ENCODE measurements around the gene AIPL1. TPM values are rescaled to one million over a fixed set of nuclear protein-coding genes. Genes with fewer than 3 reads are reported as not detected.

Gene AIPL1
- total RNA-seq, 2 donors from 2014 or later: not detected

DNA sequence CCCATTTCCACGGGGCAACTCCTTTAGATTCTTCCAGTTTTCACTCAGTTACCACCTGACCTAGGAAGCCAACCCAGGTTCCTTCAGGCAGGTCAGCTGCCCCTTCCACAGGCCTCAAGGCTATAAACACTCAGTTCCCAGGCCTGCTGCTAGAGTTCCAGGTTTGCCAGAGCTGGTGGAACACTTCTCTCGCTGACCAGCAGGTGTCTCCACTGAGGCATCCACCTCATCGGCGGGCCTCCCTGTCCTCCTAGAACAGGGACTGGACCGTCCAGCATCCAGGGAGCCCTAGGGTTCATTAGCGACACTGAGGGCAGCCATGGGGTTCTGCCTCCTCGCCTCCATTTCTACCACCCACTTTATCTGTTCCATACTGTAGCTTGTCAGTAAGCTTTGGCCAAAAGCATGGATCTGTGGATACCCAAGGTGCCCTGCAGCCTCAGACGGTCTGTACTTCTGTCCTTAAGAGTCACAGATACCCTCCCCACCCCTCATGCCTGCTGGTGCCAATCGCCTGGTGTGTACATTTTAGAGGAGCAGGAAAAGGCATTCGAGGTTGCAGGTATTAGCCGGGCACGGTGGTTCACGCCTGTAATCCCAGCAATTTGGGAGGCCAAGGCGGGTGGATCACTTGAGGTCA, 38.3 kb upstream of the AIPL1 start:
- H3K27ac Mint-ChIP-seq: no peak overlapping the region
- DNase-seq (ENCODE audit: low spot score) (peak; percentile 69), ATAC-seq (peak; percentile 48 to 58)
- no peak overlapping the region for H3K4me3 Mint-ChIP-seq
- H3K27me3 Mint-ChIP-seq: peaks cover 4 to 9% of the 10 kb centered on the region in 2 donors
- H3K4me1 Mint-ChIP-seq (ENCODE audit: low read depth in 2 of 2): peaks cover 0 to 4% of the 10 kb centered on the region in 2 donors
- H3K9me3 Mint-ChIP-seq: no peaks in the 10 kb centered on the region
- no peaks in the 10 kb centered on the region for H3K36me3 Mint-ChIP-seq

DNA sequence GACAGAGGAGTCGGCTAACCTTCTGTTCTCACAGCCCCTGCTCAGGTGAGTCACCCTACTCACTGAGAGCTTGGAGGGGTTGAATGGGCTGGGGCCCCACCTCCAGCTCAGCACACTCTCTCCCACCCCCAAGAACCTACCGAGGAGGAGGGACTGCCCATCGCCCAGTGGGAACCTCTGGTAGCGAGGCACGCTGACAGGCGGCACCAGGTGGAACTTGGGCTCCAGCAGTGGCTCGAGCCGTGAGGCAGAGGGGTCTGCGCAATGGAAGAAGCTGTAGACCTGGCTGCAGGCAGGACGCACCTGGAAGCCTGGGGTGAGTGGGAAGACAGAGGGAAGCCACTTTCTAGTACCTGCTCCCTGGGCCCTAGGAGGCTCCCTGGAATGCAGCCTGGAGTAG, 37.6 kb upstream of the AIPL1 start:
- H3K4me3 Mint-ChIP-seq: no peak overlapping the region
- ATAC-seq (no peak), DNase-seq (ENCODE audit: low spot score) (no peak)
- no peak overlapping the region for H3K27ac Mint-ChIP-seq
- peaks cover 4 to 9% of the 10 kb centered on the region in 2 donors for H3K27me3 Mint-ChIP-seq
- H3K9me3 Mint-ChIP-seq: no peaks in the 10 kb centered on the region
- H3K36me3 Mint-ChIP-seq: no peaks in the 10 kb centered on the region
- H3K4me1 Mint-ChIP-seq (ENCODE audit: low read depth in 2 of 2): peaks cover 0 to 4% of the 10 kb centered on the region in 2 donors

DNA sequence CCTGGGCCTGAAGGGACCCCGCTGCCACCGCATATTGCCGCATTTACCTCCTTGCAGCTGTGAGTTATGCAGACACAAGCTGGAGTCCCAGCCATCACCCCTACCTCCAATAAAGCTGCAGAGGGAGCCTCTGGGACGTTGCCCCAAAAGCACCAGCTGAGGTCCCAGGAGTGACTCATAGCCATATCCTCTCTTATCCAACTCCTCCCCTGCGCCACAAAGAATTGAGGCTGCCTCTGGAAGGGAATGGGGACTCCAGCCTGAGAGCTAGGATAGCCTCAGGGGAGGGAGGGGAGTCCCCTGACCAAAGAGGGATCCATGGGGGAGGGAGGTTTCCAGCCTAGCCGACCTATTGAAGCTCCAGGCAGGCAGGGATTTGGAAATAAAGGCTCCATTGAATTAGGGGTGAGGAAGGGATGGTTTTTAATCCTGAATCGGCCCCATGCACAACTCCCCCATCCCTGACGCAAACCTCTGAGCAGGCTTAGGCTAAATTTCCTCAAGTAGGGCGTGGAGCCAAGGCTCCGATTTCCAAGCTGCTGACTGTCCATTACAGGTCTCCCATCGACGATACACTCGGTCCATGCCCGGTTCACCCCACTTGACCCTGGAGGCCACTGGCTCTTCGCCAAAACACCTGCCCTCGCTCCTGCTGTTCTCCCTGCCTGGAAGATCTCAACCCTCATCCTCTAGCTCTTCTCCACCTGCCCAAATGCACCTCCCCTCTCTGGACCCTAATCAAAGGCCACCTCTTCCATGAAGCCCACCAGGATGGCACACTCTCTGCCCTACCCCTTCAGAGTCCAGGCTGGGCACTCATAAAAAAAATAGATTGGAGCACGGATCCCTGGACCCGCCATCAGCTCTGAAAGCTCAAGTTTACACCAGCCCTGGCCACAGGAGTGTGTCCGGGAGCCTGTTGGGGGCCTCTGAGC, 36.9 kb upstream of the AIPL1 start:
- Mint-ChIP-seq H3K36me3 (no peaks in the 10 kb centered on the region), H3K27ac (no peak overlapping the region), H3K27me3 (peaks cover 4 to 9% of the 10 kb centered on the region in 2 donors), H3K4me3 (no peak overlapping the region), H3K4me1 (ENCODE audit: low read depth in 2 of 2) (peaks cover 0 to 4% of the 10 kb centered on the region in 2 donors), H3K9me3 (no peaks in the 10 kb centered on the region)
- DNase-seq (ENCODE audit: low spot score): no peak
- no peak for ATAC-seq

DNA sequence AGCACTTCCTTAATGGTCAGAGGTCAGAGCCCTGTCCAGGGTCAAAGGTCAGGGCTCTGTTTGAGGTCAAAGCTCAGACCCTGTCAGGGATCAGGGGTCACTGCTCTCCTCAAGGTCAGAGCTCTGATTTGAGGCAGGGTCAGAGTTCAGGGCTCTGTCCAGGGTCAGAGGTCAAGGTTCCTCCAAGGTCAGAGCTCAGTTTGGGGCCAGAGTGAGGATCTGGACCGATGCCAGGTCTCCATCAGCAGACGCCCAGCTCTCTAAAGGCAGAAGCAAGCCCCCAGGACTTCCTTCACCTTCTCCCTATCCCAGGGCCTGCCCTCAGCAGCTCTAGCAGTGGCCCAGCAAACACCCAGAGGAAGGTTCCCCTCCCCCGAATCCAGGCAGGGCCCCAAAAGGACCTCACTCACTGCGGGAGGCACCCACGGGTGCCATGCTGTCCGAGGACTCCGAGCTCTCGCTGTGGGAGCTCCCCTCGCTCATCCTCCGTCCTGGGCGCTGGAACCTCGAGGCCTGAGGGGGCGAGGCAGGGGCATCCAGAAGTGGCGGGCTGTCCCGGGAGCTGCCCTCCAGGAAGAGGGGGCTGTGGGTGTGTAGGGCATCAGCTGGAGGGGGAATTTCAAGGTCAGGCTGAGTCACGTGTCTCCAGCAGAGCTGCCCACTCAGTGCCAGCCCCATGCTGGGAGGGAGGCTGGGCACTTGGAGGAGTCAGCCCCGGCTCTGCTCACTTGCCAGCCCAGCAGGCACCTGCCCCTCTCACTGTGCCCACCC, 36.0 kb upstream of the AIPL1 start:
- no peak for DNase-seq (ENCODE audit: low spot score)
- no peak for ATAC-seq
- Mint-ChIP-seq H3K4me1 (ENCODE audit: low read depth in 2 of 2) (peaks cover 0 to 4% of the 10 kb centered on the region in 2 donors), H3K27ac (no peak overlapping the region), H3K27me3 (peaks cover 7 to 14% of the 10 kb centered on the region in 2 donors), H3K36me3 (no peaks in the 10 kb centered on the region), H3K9me3 (no peaks in the 10 kb centered on the region), H3K4me3 (no peak overlapping the region)

DNA sequence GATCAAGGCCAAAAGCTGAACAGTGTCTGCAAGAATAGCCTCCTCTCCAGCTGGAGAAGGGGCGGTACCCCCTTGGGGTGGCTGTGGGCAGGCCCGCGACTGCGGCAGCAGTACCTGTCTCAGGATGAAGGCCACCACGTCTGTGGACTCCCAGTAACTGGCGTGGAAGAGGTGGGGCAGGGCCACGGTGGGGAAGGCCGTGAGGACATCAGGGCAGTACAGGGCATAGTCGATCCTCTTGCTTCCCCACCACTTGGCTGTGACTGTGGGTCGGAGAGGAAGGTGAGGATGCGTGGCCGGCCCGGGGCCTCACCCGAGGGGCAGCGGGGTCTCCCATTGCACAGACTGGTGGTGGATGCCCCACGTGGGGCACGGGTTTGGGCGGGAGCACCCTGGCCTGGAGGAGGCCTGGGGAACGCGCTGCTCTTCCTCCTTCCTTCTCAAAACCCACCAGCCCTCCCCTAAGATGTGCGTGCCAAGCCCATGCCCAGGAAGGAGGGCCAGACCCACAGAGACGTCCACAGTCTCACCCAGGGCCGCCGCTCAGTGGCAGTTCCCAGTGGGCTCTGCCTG, 35.3 kb upstream of the AIPL1 start:
- Mint-ChIP-seq H3K27me3 (peaks cover 10 to 17% of the 10 kb centered on the region in 2 donors), H3K4me1 (ENCODE audit: low read depth in 2 of 2) (peaks cover 0 to 4% of the 10 kb centered on the region in 2 donors), H3K36me3 (no peaks in the 10 kb centered on the region), H3K4me3 (no peak overlapping the region), H3K27ac (no peak overlapping the region), H3K9me3 (no peaks in the 10 kb centered on the region)
- DNase-seq (ENCODE audit: low spot score) (no peak), ATAC-seq (no peak)

DNA sequence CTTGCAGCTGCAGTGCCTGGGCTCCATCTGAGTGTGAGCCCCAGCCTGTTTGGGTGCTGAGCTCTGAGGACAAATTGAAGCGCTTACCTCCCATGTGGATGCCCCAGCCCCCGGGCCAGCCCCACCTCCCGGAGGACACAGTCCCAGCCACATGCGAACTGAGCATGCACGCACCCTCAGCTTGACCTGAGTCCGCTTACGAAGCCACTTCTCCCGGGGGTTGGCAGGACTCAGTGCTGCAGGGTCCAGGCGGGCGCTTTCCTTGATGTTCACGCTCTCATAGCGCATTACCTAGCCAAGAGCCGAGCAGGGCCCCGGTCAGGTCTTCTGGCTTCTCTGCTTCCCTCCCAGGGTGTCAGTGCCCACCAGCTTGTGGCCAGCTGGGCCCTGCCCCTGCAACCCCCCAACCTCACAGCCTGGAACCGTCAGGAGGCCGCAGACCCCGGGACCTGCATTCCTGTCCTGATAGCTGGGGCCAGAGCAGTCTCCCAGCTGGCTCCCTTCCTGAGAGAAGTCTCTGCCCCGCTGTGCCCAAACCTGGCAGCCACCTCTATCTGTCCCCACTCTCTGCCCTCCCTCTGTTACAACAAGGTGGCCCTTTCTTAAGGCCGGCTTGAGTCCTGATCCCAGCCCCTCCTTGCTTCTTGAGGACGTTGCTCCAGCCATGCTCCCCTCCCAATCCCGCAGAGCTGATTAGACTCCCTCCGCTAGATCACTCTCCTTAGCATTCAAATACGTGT, 33.3 kb upstream of the AIPL1 start:
- Mint-ChIP-seq H3K36me3 (no peaks in the 10 kb centered on the region), H3K4me1 (ENCODE audit: low read depth in 2 of 2) (peaks cover 0 to 3% of the 10 kb centered on the region in 2 donors), H3K27ac (no peak overlapping the region), H3K27me3 (peaks cover 10 to 17% of the 10 kb centered on the region in 2 donors), H3K4me3 (no peak overlapping the region), H3K9me3 (no peaks in the 10 kb centered on the region)
- DNase-seq (ENCODE audit: low spot score) (no peak), ATAC-seq (peak in 1 of 2 donors; percentile 20)

DNA sequence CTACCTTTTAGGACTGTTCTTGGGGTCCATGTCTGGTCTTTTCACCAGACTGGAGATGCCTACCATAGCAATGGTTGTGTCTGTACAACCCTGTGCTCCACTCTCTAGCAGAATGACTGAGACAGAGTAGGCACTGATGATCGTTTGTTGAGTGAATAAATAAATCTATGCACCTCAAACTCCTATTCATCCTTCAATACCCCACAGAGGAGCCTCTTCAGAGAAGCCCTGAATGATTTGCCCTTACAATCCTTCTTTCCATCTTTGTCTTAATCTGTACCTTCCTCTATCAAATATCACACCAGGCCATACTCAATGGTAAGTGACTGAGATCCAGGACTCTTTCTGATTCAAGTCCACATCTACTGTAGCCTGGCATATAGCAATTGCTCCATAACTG, 32.6 kb upstream of the AIPL1 start:
- DNase-seq (ENCODE audit: low spot score) (no peak), ATAC-seq (no peak)
- peaks cover 8 to 19% of the 10 kb centered on the region in 2 donors for H3K27me3 Mint-ChIP-seq
- H3K4me1 Mint-ChIP-seq (ENCODE audit: low read depth in 2 of 2): no peaks in the 10 kb centered on the region
- no peak overlapping the region for H3K4me3 Mint-ChIP-seq
- H3K36me3 Mint-ChIP-seq: no peaks in the 10 kb centered on the region
- no peaks in the 10 kb centered on the region for H3K9me3 Mint-ChIP-seq
- no peak overlapping the region for H3K27ac Mint-ChIP-seq

DNA sequence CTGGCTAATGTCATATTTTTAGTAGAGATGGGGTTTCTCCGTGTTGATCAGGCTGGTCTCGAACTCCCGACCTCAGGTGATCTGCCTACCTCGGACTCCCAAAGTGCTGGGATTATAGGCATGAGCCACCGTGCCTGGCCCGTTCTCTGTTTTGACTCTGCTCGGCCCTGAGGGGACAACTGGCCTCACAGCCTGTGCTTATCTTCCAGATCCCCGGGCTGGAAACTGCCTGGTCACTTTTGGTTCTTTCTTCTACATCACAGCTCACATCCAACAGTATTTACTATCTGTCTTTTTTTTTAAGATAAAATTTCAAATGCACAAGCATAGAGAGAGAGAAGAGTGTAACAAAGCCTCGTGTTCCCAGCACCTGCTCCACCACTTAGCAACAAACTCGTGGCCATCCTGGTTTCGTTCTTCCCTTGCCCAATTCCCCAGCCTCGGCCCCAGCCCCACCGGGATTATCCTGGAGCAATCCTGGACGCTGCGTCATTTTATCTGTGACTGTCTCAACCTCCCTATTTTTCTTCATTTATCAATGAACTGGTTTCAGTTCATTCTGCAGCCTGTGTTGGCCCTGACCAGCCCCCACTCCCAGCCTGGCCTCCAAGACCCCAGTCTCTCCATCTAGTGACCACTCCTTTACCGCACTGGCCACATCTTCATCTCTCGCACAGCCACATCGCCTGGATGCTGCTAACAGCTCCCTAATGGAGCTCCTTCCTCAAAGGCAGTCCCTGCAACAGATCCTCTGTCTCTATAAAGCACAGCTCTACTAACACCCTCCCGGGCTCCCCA, 30.5 kb upstream of the AIPL1 start:
- Mint-ChIP-seq H3K4me1 (ENCODE audit: low read depth in 2 of 2) (peaks cover 0 to under 1% of the 10 kb centered on the region in 2 donors), H3K9me3 (no peaks in the 10 kb centered on the region), H3K4me3 (no peak overlapping the region), H3K27me3 (peaks cover 8 to 25% of the 10 kb centered on the region in 2 donors), H3K36me3 (no peaks in the 10 kb centered on the region), H3K27ac (no peak overlapping the region)
- DNase-seq (ENCODE audit: low spot score): no peak
- no peak for ATAC-seq

DNA sequence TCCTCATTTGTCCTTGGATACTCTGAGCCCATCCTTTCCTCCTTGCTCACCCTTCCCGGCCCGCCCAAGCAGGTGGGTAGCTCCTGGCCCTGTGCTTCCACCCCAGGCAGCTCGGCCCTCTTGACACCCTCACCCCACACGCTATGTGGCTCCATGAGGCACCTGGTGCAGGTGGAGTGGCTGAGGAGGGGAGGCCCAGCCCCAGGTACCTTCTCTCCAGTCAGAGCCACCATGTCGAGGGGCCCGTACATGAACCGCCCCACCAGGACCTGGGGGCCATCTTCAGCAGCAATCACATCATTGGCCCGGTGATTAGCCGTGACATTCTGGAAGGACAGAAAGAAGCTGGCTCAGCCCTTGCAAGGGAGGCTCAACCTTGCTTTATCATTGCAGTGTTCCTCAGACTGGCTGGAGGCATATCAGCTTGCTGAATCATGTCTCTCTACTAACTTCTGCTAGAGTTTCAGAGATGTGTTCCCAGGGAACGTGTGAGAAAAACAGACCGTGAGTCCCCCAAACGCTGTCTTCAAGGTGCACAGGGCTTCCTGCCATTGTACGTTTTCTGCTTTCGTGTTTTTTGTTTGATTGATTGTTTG, 29.6 kb upstream of the AIPL1 start:
- ATAC-seq (no peak), DNase-seq (ENCODE audit: low spot score) (no peak)
- Mint-ChIP-seq H3K4me3 (no peak overlapping the region), H3K36me3 (no peaks in the 10 kb centered on the region), H3K27me3 (peaks cover 8 to 25% of the 10 kb centered on the region in 2 donors), H3K9me3 (no peaks in the 10 kb centered on the region), H3K4me1 (ENCODE audit: low read depth in 2 of 2) (peaks cover 0 to 5% of the 10 kb centered on the region in 2 donors), H3K27ac (no peak overlapping the region)

GRCh38 chr17:6463616-6464445, 28.9 kb upstream of the AIPL1 start:
- Mint-ChIP-seq H3K27ac (no peak overlapping the region), H3K4me1 (ENCODE audit: low read depth in 2 of 2) (peaks cover 0 to 5% of the 10 kb centered on the region in 2 donors), H3K9me3 (no peaks in the 10 kb centered on the region), H3K27me3 (peaks cover 6 to 22% of the 10 kb centered on the region in 2 donors), H3K4me3 (no peak overlapping the region), H3K36me3 (no peaks in the 10 kb centered on the region)
- ATAC-seq (no peak), DNase-seq (ENCODE audit: low spot score) (peak; percentile 34)

- H3K27me3 Mint-ChIP-seq: peaks cover 6 to 16% of the 10 kb centered on the region in 2 donors
- peaks cover 0 to 5% of the 10 kb centered on the region in 2 donors for H3K4me1 Mint-ChIP-seq (ENCODE audit: low read depth in 2 of 2)
- no peak overlapping the region for H3K27ac Mint-ChIP-seq
- no peak for ATAC-seq
- H3K9me3 Mint-ChIP-seq: no peaks in the 10 kb centered on the region
- H3K4me3 Mint-ChIP-seq: no peak overlapping the region
- H3K36me3 Mint-ChIP-seq: no peaks in the 10 kb centered on the region
- DNase-seq (ENCODE audit: low spot score): no peak
These were observed 27.8 kb upstream of the AIPL1 start for GRCh38 chr17:6462692-6463091.
